Measurements from ENCODE around the gene RCSD1.

DNA sequence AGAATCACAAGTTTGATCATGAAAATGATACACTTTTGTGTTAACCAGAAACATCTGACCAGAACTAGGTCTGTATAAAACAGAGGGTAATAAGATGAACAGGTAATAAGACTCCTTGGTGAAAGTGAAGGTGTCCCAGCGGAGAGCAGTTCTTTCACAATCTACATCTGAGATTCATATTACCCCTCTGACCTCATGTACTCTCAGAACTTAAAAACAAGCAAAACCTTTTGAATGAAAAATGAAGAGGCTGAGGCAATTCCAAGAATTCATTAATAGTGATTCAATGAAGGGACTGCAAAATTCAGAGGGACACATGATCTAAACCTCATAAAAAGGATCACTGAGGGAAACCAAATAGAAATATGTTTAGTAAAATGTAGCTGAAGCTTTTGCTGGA lies 80.8 kb downstream of the RCSD1 start:
- TF ChIP-seq, protein P1, sequence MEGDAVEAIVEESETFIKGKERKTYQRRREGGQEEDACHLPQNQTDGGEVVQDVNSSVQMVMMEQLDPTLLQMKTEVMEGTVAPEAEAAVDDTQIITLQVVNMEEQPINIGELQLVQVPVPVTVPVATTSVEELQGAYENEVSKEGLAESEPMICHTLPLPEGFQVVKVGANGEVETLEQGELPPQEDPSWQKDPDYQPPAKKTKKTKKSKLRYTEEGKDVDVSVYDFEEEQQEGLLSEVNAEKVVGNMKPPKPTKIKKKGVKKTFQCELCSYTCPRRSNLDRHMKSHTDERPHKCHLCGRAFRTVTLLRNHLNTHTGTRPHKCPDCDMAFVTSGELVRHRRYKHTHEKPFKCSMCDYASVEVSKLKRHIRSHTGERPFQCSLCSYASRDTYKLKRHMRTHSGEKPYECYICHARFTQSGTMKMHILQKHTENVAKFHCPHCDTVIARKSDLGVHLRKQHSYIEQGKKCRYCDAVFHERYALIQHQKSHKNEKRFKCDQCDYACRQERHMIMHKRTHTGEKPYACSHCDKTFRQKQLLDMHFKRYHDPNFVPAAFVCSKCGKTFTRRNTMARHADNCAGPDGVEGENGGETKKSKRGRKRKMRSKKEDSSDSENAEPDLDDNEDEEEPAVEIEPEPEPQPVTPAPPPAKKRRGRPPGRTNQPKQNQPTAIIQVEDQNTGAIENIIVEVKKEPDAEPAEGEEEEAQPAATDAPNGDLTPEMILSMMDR (IDR thresholded peaks at IDR 0.05), result no peak
- no peak for TF ChIP-seq POLR2A (IDR thresholded peaks at IDR 0.05)
